ENCODE measurements around the gene GUCY2C. TPM values are rescaled to one million over a fixed set of nuclear protein-coding genes. Genes with fewer than 3 reads are reported as not detected.

GUCY2C gene
- total RNA-seq, 1 experiment from 2014 or later: not detected

DNA sequence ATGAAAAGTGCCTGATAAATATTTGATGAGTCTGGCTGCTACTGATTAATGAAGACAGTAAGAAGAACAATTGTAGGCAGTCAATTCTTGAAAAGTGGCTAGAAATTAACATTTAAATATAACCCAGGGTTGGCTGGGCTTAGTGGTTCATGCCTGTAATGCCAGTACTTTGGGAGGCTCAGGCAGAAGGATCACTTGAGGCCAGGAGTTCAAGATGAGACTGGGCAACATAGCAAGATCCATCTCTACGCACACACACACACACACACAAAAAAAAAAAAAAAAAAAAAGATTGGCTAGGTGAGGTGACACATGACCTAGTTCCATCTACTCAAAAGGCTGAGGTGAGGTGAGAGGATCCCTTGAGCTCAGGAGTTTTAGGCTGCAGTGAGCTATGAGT lies 120.8 kb downstream of the GUCY2C start:
- ATAC-seq (no peak), DNase-seq (no peak)
- no peaks in the 10 kb centered on the region for H3K9me2 ChIP-seq (replicated peaks; ENCODE audit: low read length)
- H2AFZ ChIP-seq (ENCODE audit: low read length): no peak overlapping the region
- no peaks in the 10 kb centered on the region for H3K4me1 ChIP-seq (ENCODE audit: insufficient read depth, low read length)
- POLR2A ChIA-PET (ENCODE audit: unreplicated experiment): no interaction called here
- CTCF ChIA-PET: interaction anchor here (0.7 kb wide), 1 partner anchor 62 kb away, joined by 12 read pairs; no protein-coding TSS in a partner anchor
- H3K9me3 ChIP-seq (ENCODE audit: low read length): no peaks in the 10 kb centered on the region
- no peak overlapping the region for H3K4me2 ChIP-seq (ENCODE audit: low read length)
- no TSS peak for BruUV-seq (replicated peaks)
- TF ChIP-seq, protein P1, sequence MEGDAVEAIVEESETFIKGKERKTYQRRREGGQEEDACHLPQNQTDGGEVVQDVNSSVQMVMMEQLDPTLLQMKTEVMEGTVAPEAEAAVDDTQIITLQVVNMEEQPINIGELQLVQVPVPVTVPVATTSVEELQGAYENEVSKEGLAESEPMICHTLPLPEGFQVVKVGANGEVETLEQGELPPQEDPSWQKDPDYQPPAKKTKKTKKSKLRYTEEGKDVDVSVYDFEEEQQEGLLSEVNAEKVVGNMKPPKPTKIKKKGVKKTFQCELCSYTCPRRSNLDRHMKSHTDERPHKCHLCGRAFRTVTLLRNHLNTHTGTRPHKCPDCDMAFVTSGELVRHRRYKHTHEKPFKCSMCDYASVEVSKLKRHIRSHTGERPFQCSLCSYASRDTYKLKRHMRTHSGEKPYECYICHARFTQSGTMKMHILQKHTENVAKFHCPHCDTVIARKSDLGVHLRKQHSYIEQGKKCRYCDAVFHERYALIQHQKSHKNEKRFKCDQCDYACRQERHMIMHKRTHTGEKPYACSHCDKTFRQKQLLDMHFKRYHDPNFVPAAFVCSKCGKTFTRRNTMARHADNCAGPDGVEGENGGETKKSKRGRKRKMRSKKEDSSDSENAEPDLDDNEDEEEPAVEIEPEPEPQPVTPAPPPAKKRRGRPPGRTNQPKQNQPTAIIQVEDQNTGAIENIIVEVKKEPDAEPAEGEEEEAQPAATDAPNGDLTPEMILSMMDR (conservative IDR thresholded peaks at IDR 0.05; ENCODE audit: low read depth, low read length): no peak
- TF ChIP-seq EZH2phosphoT487 (IDR thresholded peaks at IDR 0.05; ENCODE audit: borderline replicate concordance, low read length) (no peak), EZH2 (IDR thresholded peaks at IDR 0.05; ENCODE audit: low read length, unreplicated experiment) (no peak)
- H4K20me1 ChIP-seq (ENCODE audit: low read length): no peaks in the 10 kb centered on the region
- H3K9ac ChIP-seq (ENCODE audit: low read length): no peak overlapping the region
- H3K79me2 ChIP-seq (ENCODE audit: low read length): no peaks in the 10 kb centered on the region
- intact Hi-C loops (cut with micrococcal nuclease): no loop called here
- no peak overlapping the region for H3K4me3 ChIP-seq (ENCODE audit: low read length)
- no peaks in the 10 kb centered on the region for H3F3A ChIP-seq (ENCODE audit: low read length, unreplicated experiment)
- no peaks in the 10 kb centered on the region for H3K36me3 ChIP-seq (ENCODE audit: low read depth, low read length)
- H3K27me3 ChIP-seq (ENCODE audit: low read length): no peaks in the 10 kb centered on the region
- no peak overlapping the region for H3K27ac ChIP-seq (ENCODE audit: low read length)

GRCh38 chr12:14573118-14573517 lies 123.3 kb downstream of the GUCY2C start:
- POLR2A ChIA-PET (ENCODE audit: unreplicated experiment): interaction anchor here (0.5 kb wide), 1 partner anchor 28 kb away, joined by 3 read pairs; no protein-coding TSS in a partner anchor
- no peaks in the 10 kb centered on the region for H3F3A ChIP-seq (ENCODE audit: low read length, unreplicated experiment)

GRCh38 chr12:14572401-14572800 lies 124.0 kb downstream of the GUCY2C start:
- no TSS peak for BruUV-seq (replicated peaks)
- H4K20me1 ChIP-seq (ENCODE audit: low read length): no peaks in the 10 kb centered on the region
- no peaks in the 10 kb centered on the region for H3F3A ChIP-seq (ENCODE audit: low read length, unreplicated experiment)
- H3K4me2 ChIP-seq (ENCODE audit: low read length): no peak overlapping the region
- no peaks in the 10 kb centered on the region for H3K79me2 ChIP-seq (ENCODE audit: low read length)
- ATAC-seq (peak; percentile 31; the same call in 1 of the 2 replicates), DNase-seq (no peak)
- H3K9me2 ChIP-seq (replicated peaks; ENCODE audit: low read length): no peaks in the 10 kb centered on the region
- H3K4me3 ChIP-seq (ENCODE audit: low read length): no peak overlapping the region
- no peaks in the 10 kb centered on the region; the same call in 1 of the 2 replicates for H3K4me1 ChIP-seq (ENCODE audit: insufficient read depth, low read length)
- H2AFZ ChIP-seq (ENCODE audit: low read length): no peak overlapping the region
- H3K9me3 ChIP-seq (ENCODE audit: low read length): no peaks in the 10 kb centered on the region
- POLR2A ChIA-PET (ENCODE audit: unreplicated experiment): interaction anchor here (0.5 kb wide), 1 partner anchor 29 kb away, joined by 3 read pairs; no protein-coding TSS in a partner anchor
- CTCF ChIA-PET: no interaction called here
- no peak overlapping the region for H3K9ac ChIP-seq (ENCODE audit: low read length)
- no peak for TF ChIP-seq EZH2phosphoT487 (IDR thresholded peaks at IDR 0.05; ENCODE audit: borderline replicate concordance, low read length)
- TF ChIP-seq, protein P1 (conservative IDR thresholded peaks at IDR 0.05; ENCODE audit: low read depth, low read length): 0 out of 2 replicates have a peak, but pooled peaks have one; percentile 16
- no peaks in the 10 kb centered on the region for H3K27me3 ChIP-seq (ENCODE audit: low read length)
- no peaks in the 10 kb centered on the region for H3K36me3 ChIP-seq (ENCODE audit: low read depth, low read length)
- H3K27ac ChIP-seq (ENCODE audit: low read length): no peak overlapping the region
- intact Hi-C loops (cut with micrococcal nuclease): loop anchor here (2.0 kb wide), 1 partner anchor 46 kb away; no protein-coding TSS in a partner anchor

More at GRCh38 chr12:14573118-14573517, 123.3 kb downstream of the GUCY2C start:
- Histone ChIP-seq H4K20me1 (ENCODE audit: low read length) (no peaks in the 10 kb centered on the region), H3K9me3 (ENCODE audit: low read length) (no peaks in the 10 kb centered on the region), H3K36me3 (ENCODE audit: low read depth, low read length) (no peaks in the 10 kb centered on the region), H3K4me1 (ENCODE audit: insufficient read depth, low read length) (no peaks in the 10 kb centered on the region), H3K79me2 (ENCODE audit: low read length) (no peaks in the 10 kb centered on the region), H3K9me2 (replicated peaks; ENCODE audit: low read length) (no peaks in the 10 kb centered on the region), H3K27ac (ENCODE audit: low read length) (no peak overlapping the region), H2AFZ (ENCODE audit: low read length) (no peak overlapping the region), H3K4me2 (ENCODE audit: low read length) (no peak overlapping the region), H3K4me3 (ENCODE audit: low read length) (no peak overlapping the region), H3K27me3 (ENCODE audit: low read length) (no peaks in the 10 kb centered on the region), H3K9ac (ENCODE audit: low read length) (no peak overlapping the region)
- no TSS peak for BruUV-seq (replicated peaks)
- intact Hi-C loops (cut with micrococcal nuclease): loop anchor here (2.0 kb wide), 1 partner anchor 46 kb away; no protein-coding TSS in a partner anchor
- no peak for ATAC-seq
- no peak for DNase-seq
- CTCF ChIA-PET: no interaction called here
- TF ChIP-seq, protein P1 (conservative IDR thresholded peaks at IDR 0.05; ENCODE audit: low read depth, low read length): no peak
- TF ChIP-seq EZH2 (IDR thresholded peaks at IDR 0.05; ENCODE audit: low read length, unreplicated experiment): no peak
- no peak for TF ChIP-seq EZH2phosphoT487 (IDR thresholded peaks at IDR 0.05; ENCODE audit: borderline replicate concordance, low read length)
